Activated CD8-positive, alpha-beta T cell treated with anti-CD3 and anti-CD28 coated beads for 36 hours (primary cell): ENCODE measurements around the gene SLC50A1. TPM values are rescaled to one million over a fixed set of nuclear protein-coding genes. Genes with fewer than 3 reads are reported as not detected.

Experiments used
- ATAC-seq: fragments of 200-7000 bp; cut with Tn5 transposase; one replicate; pipeline ENCODE4 v1.10.0; 2021; ENCODE audit warnings: mild to moderate bottlenecking, moderate library complexity
- CTCF ChIA-PET: fragments of 350-600 bp; sonication (Branson Sonifier 250); formaldehyde crosslinking; loops from one replicate; lab custom pipeline; 2021; ENCODE audit warnings: antibody characterized with exemption; lab: Charles Lee
- POLR2A ChIA-PET: fragments of 350-600 bp; sonication (Branson Sonifier 250); formaldehyde crosslinking; loops from one replicate; lab custom pipeline; 2021; ENCODE audit warnings: antibody characterized with exemption; lab: Charles Lee
- DNase-seq: peaks from one replicate; pipeline ENCODE4 v3.0.0-alpha.2; 2020
- H3K27ac Mint-ChIP-seq: one replicate; pipeline ENCODE4 v1.8.0; 2021; ENCODE audit warnings: mild to moderate bottlenecking, mixed read lengths
- H3K27me3 Mint-ChIP-seq: one replicate; pipeline ENCODE4 v1.8.0; 2021; ENCODE audit warnings: mixed read lengths
- H3K36me3 Mint-ChIP-seq: one replicate; pipeline ENCODE4 v1.8.0; 2021; ENCODE audit warnings: low read depth, mixed read lengths
- H3K4me1 Mint-ChIP-seq: one replicate; pipeline ENCODE4 v1.8.0; 2021; ENCODE audit warnings: low read depth, mixed read lengths
- H3K4me3 Mint-ChIP-seq: one replicate; pipeline ENCODE4 v1.8.0; 2021; ENCODE audit warnings: mild to moderate bottlenecking, moderate library complexity, mixed read lengths
- H3K9me3 Mint-ChIP-seq: one replicate; pipeline ENCODE4 v1.8.0; 2021; ENCODE audit warnings: mixed read lengths
- CTCF ChIP-seq: fragments of 200-600 bp; IDR thresholded peaks from one replicate; pipeline ENCODE4 v1.8.0; 2022; ENCODE audit warnings: antibody characterized with exemption, mild to moderate bottlenecking
- intact Hi-C: fragments of 100-400 bp; cut with micrococcal nuclease; formaldehyde crosslinking; loops from one replicate; pipeline ENCODE4 v1.10.0; 2022
- total RNA-seq, 2 experiments: library from RNA; stranded (reverse); gene quantifications; one replicate each; pipeline ENCODE4 v1.2.3, GENCODE V29; 2021

SLC50A1 gene
- total RNA-seq, 2 experiments from 2014 or later, result 59.7 to 64.0 TPM

GRCh38 chr1:155184351-155184811, 48.7 kb downstream of the SLC50A1 start:
- Mint-ChIP-seq H3K4me1 (no peaks in the 10 kb centered on the region), H3K27me3 (no peaks in the 10 kb centered on the region), H3K4me3 (no peak overlapping the region), H3K9me3 (no peaks in the 10 kb centered on the region), H3K27ac (no peak overlapping the region), H3K36me3 (no peaks in the 10 kb centered on the region)
- ChIA-PET CTCF (interaction anchor here (1.6 kb wide), 1 partner anchor 9 kb away, joined by 5 read pairs; no protein-coding TSS in a partner anchor), POLR2A (interaction anchor here (0.6 to 1.7 kb wide), 5 partner anchors 9 to 132 kb away, joined by 3 to 10 read pairs (median 6); partner anchors contain the start of gene KRTCAP2)
- intact Hi-C loops, result no loop called here
- ATAC-seq, result no peak
- DNase-seq, result no peak
- TF ChIP-seq CTCF, result no peak

DNA sequence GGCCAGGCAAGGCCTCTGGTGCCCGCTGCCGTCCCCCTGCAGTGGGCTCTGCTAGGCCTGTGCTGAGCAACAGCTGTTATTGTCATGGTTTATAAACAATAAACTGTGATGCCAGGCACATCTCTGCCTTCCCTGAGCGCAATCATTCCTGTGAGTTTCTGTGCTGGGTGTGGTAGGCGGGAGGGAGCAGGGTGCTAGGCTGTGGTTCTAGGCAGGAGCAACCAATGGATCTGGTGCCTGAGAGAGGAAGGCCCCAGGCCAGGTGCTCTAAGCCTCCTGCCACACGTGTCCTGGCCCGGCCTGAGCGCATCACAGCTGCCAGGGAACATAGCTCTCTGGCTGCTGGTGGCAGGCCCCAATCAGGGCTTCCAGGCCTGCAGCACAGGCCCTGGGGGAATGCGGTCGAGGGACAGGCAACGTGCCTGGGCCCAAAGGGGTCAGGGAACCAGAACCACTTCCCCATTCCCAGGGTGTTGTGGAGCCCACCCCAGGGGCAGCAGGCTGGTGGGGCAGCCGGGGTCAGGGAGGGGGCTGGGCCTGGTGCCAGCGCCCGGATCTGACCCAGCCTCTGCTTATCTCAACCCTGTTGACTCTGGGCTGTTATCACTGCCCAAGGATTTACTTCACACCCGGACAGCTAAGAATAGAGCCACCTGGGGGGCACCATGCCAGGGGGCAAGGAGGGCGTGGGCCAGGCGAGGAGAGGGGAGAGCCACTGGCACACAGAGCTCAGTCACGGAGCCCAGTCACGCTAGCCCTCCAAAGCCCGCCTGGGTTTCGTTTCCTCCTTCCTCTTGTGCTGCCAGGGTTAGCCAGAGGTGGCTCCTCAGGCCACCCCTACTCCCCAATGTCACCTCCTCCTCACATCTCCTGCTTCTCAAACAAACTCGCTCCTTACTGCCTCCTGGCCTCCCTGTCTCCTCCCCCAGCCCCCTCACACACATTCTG, 49.5 kb downstream of the SLC50A1 start:
- ChIA-PET CTCF (interaction anchor here (0.7 to 2.6 kb wide), 3 partner anchors 10 to 12 kb away, joined by 3 to 10 read pairs (median 5); partner anchors contain the start of gene KRTCAP2), POLR2A (interaction anchor here (0.6 to 1.7 kb wide), 5 partner anchors 8 to 131 kb away, joined by 3 to 10 read pairs (median 6); partner anchors contain the start of gene KRTCAP2)
- Mint-ChIP-seq H3K4me3 (no peak overlapping the region), H3K27me3 (no peaks in the 10 kb centered on the region), H3K4me1 (no peaks in the 10 kb centered on the region), H3K36me3 (no peaks in the 10 kb centered on the region), H3K27ac (peak overlapping the region; percentile 61), H3K9me3 (no peaks in the 10 kb centered on the region)
- no peak for DNase-seq
- TF ChIP-seq CTCF, result no peak
- ATAC-seq, result no peak
- intact Hi-C loops, result no loop called here

- Mint-ChIP-seq H3K27ac (peak overlapping the region; percentile 61), H3K4me1 (no peaks in the 10 kb centered on the region), H3K36me3 (no peaks in the 10 kb centered on the region), H3K27me3 (no peaks in the 10 kb centered on the region), H3K4me3 (no peak overlapping the region), H3K9me3 (no peaks in the 10 kb centered on the region)
- POLR2A ChIA-PET, result interaction anchor here (1.0 to 1.7 kb wide), 2 partner anchors 11 to 13 kb away, joined by 3 to 7 read pairs; partner anchors contain the start of gene KRTCAP2
- intact Hi-C loops, result no loop called here
- ATAC-seq (no peak), DNase-seq (no peak)
- CTCF ChIA-PET, result interaction anchor here (0.7 to 2.6 kb wide), 3 partner anchors 9 to 94 kb away, joined by 3 to 10 read pairs (median 3); no protein-coding TSS in a partner anchor
- no peak for TF ChIP-seq CTCF
These were observed 50.1 kb downstream of the SLC50A1 start for GRCh38 chr1:155185783-155186066.

DNA sequence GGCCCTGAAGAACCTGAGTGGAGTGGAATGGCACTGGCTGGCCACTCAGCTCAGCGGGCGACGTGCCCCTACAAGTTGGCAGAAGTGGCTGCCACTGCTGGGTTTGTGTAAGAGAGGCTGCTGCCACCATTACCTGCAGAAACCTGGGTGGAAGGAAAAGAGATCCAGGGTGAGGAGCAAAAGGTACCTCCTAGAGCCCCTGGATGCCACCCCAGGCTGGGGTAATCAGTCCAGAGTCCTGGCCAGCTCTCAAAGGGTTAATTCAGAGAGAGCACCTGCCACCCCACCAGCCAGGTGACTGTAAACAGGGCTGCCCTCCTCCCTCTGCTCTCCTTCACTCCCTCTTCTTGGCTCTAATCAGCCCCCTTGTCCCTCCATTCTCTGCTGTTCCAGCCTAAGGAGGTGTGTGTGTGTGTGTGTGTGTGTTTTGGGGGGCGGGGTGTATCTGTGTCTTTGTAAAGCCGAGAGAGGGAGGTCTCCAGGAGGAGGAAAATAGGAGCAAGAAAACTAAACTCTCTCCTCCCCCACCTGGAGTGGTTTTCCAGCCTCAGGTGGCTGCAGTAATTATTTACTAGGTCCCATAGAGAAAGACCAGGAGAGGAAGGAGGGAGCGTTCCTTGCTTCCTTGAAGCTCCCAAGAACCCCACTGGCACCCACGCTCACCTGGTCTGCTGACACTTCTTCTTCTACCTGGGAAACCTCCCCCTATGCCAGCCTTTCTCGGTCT, 50.6 kb downstream of the SLC50A1 start:
- ChIA-PET POLR2A (interaction anchor here (1.0 to 1.7 kb wide), 3 partner anchors 9 to 14 kb away, joined by 3 to 7 read pairs (median 4); partner anchors contain the start of gene KRTCAP2), CTCF (interaction anchor here (0.7 to 2.6 kb wide), 3 partner anchors 9 to 95 kb away, joined by 3 to 10 read pairs (median 3); no protein-coding TSS in a partner anchor)
- Mint-ChIP-seq H3K4me3 (no peak overlapping the region), H3K27me3 (no peaks in the 10 kb centered on the region), H3K36me3 (no peaks in the 10 kb centered on the region), H3K4me1 (no peaks in the 10 kb centered on the region), H3K27ac (no peak overlapping the region), H3K9me3 (no peaks in the 10 kb centered on the region)
- no peak for TF ChIP-seq CTCF
- ATAC-seq (no peak), DNase-seq (no peak)
- intact Hi-C loops, result no loop called here
